Fibroblast of the aortic adventitia (primary cell): ENCODE data around the gene AGR3. TPM values are rescaled to one million over a fixed set of nuclear protein-coding genes. Genes with fewer than 3 reads are reported as not detected.

Experiments used
- DNase-seq: peaks from one replicate; pipeline ENCODE4 v3.0.0-alpha.2; 2010; ENCODE audit warnings: low read depth
- H3K4me3 ChIP-seq: 2 replicates; pipeline ENCODE4 v1.5.1; 2011; ENCODE audit warnings: low read depth, mild to moderate bottlenecking, control low read depth, low read length, moderate library complexity
- total RNA-seq: library from RNA; depleted of rRNA; stranded (reverse); fragments of >200 nt; gene quantifications from 2 replicates; pipeline ENCODE4 v1.2.3, GENCODE V29; 2012; ENCODE audit warnings: low replicate concordance
- TF ChIP-seq, protein P1 (sequence below): IDR thresholded peaks from 2 replicates; pipeline ENCODE4 v1.5.1; 2011; ENCODE audit warnings: mild to moderate bottlenecking, low read length, control low read depth, inconsistent platforms; ENCODE audit not compliant: insufficient read depth

Gene AGR3
- total RNA-seq, 1 donor: not detected

DNA sequence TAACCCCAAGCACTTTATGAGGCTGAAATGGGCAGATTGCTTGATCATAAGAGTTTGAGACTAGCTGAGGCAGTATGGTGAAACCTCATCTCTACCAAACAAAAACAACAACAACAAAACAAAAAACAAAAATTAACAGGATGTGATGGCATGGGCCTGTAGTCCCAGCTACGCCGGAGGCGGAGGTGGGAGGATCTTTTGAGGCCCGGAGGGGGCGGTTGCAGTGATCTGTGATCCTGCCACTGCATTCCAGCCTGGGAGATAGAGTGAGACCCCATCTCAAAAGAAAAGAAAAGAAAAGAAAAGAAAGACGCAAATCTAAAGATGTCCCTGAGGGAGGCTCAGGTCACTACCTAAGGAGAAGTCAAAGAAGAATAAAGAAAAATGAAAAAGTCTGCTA lies 41.7 kb downstream of the AGR3 start:
- H3K4me3 ChIP-seq: no peak overlapping the region
- no peak for DNase-seq
- TF ChIP-seq, protein P1, sequence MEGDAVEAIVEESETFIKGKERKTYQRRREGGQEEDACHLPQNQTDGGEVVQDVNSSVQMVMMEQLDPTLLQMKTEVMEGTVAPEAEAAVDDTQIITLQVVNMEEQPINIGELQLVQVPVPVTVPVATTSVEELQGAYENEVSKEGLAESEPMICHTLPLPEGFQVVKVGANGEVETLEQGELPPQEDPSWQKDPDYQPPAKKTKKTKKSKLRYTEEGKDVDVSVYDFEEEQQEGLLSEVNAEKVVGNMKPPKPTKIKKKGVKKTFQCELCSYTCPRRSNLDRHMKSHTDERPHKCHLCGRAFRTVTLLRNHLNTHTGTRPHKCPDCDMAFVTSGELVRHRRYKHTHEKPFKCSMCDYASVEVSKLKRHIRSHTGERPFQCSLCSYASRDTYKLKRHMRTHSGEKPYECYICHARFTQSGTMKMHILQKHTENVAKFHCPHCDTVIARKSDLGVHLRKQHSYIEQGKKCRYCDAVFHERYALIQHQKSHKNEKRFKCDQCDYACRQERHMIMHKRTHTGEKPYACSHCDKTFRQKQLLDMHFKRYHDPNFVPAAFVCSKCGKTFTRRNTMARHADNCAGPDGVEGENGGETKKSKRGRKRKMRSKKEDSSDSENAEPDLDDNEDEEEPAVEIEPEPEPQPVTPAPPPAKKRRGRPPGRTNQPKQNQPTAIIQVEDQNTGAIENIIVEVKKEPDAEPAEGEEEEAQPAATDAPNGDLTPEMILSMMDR: no peak

DNA sequence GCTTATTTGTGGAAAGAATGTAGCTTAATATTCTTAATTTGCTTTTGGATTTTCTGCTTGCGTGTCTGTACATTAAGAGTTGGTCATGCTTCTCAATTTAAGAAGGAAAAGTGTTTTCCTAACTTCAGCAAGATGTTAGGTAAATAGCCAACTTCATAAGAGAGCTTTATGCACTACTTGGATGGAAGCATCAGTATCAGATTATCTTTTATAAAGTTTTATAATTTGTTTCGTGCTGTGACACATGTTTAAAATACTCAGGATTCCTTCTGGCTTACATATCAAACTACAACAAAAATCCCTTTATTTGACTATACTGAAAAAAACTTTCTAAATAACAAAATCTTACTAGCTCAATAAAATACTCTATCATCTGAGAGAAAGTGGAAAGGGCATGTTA lies 42.1 kb downstream of the AGR3 start:
- TF ChIP-seq, protein P1: no peak
- DNase-seq: peak; percentile 20
- no peak overlapping the region for H3K4me3 ChIP-seq

DNA sequence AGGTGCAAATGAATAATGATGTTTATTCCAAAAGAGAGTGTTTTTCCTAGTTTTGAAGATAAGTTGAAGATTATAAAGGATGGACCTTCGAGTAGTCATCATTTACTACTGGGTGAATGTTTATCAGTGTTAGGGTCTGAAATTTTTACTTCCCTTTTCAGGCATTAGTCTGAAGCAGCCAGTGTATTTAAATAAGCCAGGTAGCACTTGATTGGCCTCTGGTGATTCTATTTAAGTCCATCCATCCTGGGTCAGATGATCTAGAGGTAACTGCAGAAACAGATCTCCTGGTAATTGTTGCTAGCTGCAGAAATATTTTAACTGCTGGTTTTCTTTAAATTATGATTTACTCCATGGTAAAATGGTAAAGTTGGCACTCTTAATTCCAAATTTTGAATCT lies 42.9 kb downstream of the AGR3 start:
- TF ChIP-seq, protein P1: no peak
- no peak for DNase-seq
- no peak overlapping the region for H3K4me3 ChIP-seq

DNA sequence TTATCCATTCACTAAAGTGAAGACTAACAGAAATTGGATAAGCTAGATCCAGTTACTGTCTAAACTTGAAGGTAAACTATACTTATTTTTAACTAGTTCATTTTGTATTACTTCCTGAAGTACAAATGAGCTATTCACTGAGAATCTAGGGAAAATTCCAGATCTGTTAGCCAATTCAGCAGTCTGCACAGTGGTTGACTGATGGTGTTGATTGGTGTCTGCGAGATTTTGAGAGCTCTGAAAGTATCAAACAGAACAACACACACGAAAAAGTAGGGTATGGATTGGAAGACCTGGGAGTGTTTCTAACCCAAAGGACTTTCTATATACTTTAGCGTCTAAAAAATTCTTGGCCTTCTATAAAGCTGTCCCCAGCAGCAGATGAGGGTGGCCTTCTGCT lies 43.4 kb downstream of the AGR3 start:
- DNase-seq: no peak
- no peak overlapping the region for H3K4me3 ChIP-seq
- TF ChIP-seq, protein P1: no peak

DNA sequence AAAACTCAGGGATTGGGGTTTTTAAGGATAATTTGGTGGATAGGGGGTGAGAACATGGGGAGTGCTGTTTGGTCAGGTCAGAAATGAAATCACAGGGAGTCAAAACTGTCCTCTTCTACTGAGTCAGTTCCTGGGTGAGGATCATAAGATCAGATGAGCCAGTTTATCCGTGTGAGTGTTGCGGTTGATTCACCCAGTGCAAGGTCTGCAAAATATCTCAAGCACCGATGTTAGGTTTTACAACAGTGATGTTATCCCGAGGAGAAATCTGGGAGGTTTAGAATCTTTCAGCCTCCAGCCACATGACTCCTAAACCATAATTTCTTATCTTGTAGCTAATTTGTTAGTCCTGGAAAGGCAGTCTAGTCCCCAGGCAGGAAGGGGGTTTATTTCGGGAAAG lies 45.3 kb downstream of the AGR3 start:
- no peak overlapping the region for H3K4me3 ChIP-seq
- no peak for DNase-seq
- TF ChIP-seq, protein P1: no peak

DNA sequence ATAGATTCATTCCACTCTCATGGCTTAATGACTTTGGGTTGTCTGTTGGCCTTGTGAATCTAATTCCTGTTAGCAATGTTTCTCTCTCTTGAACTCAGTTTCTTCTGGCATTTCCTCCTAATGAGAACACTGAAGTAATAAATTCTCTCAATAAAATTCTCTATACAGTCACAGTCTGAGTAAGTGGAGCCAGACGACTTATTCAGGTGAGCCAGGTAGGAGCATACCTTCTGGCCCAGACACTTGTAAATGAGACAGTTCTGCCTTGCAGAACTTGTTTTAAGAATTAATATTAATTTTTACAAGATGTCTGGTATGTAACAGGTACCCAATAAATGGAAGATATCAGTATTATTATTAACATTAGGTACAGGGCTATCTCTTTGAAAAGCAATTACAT lies 48.4 kb downstream of the AGR3 start:
- TF ChIP-seq, protein P1: no peak
- no peak for DNase-seq
- no peak overlapping the region for H3K4me3 ChIP-seq

DNA sequence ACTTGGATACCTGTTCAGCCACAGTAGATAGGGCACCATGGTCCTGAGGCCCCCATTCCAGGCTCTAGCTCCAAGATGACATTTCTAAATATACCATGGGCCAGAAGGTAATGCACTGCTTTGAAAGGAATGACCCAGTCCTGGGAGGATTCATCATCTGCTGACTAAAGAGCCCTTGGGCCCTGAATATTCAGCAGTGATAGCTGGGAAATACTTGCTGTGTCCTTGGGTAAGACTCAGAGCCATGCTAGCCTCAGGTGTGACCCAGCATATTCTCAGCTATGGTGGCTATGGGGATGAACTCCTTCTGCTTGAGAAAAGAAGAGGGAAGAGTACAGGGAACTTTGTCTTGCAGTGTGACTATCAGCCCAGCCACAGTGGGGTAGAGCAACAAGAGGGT lies 55.7 kb downstream of the AGR3 start:
- no peak overlapping the region for H3K4me3 ChIP-seq
- TF ChIP-seq, protein P1: no peak
- DNase-seq: no peak
